Neural cell (in vitro differentiated cells): ENCODE measurements around the gene GLB1L. TPM values are rescaled to one million over a fixed set of nuclear protein-coding genes. Genes with fewer than 3 reads are reported as not detected.

Experiments
- H2AFZ ChIP-seq: fragments of 200-600, 300-800 bp; sonication (generic), shearing (Covaris generic); 2 replicates; pipeline ENCODE4 v1.6.0; 2014; ENCODE audit warnings: low read depth, mild to moderate bottlenecking, antibody characterized with exemption, low read length, moderate library complexity
- H3F3A ChIP-seq: fragments of 200-600 bp; shearing (Covaris generic); 2 replicates; pipeline ENCODE4 v1.6.1; 2016; ENCODE audit warnings: mild to moderate bottlenecking, moderate library complexity, mixed read lengths, antibody characterized with exemption, low read length; ENCODE audit not compliant: insufficient read depth, poor library complexity, severe bottlenecking
- H3K27ac ChIP-seq: fragments of 200-600, 300-800 bp; sonication (generic), shearing (Covaris generic); 2 replicates; pipeline ENCODE4 v1.5.1; 2014; ENCODE audit warnings: mild to moderate bottlenecking, low read length, moderate library complexity
- H3K27me3 ChIP-seq: fragments of 300-800, 200-600 bp; sonication (generic), shearing (Covaris generic); 2 replicates; pipeline ENCODE4 v1.6.0; 2014; ENCODE audit warnings: mild to moderate bottlenecking, low read depth, low read length, moderate library complexity; ENCODE audit not compliant: insufficient read depth
- H3K36me3 ChIP-seq: fragments of 300-800, 200-600 bp; sonication (generic), shearing (Covaris generic); 2 replicates; pipeline ENCODE4 v1.5.1; 2014; ENCODE audit warnings: mild to moderate bottlenecking, antibody characterized with exemption, low read length, moderate library complexity; ENCODE audit not compliant: insufficient read depth
- H3K4me2 ChIP-seq: fragments of 300-800, 200-600 bp; sonication (generic), shearing (Covaris generic); 2 replicates; pipeline ENCODE4 v1.6.0; 2014; ENCODE audit warnings: mild to moderate bottlenecking, low read length
- H3K4me3 ChIP-seq: fragments of 300-800, 200-600 bp; sonication (generic), shearing (Covaris generic); 2 replicates; pipeline ENCODE4 v1.5.1; 2014; ENCODE audit warnings: mild to moderate bottlenecking, low read length, moderate library complexity
- H3K79me2 ChIP-seq: fragments of 200-600 bp; shearing (Covaris generic); replicated peaks from 2 replicates; pipeline ENCODE4 v1.6.0; 2014; ENCODE audit warnings: mild to moderate bottlenecking, low read length, moderate library complexity; ENCODE audit not compliant: insufficient read depth
- H3K9ac ChIP-seq: fragments of 300-800, 200-600 bp; sonication (generic), shearing (Covaris generic); 2 replicates; pipeline ENCODE4 v1.6.1; 2016; ENCODE audit warnings: mild to moderate bottlenecking, low read length, mixed read lengths
- H3K9me2 ChIP-seq: fragments of 200-600 bp; shearing (Covaris generic); 2 replicates; pipeline ENCODE4 v1.6.1; 2016; ENCODE audit warnings: mild to moderate bottlenecking, low read length, mixed read lengths; ENCODE audit not compliant: insufficient read depth
- H3K9me3 ChIP-seq: fragments of 200-600, 300-800 bp; sonication (generic), shearing (Covaris generic); 2 replicates; pipeline ENCODE4 v1.6.1; 2016; ENCODE audit warnings: mild to moderate bottlenecking, mixed run types, low read length, moderate library complexity, mixed read lengths
- H4K20me1 ChIP-seq: fragments of 200-600 bp; shearing (Covaris generic); 2 replicates; pipeline ENCODE4 v1.6.1; 2016; ENCODE audit warnings: mild to moderate bottlenecking, mixed run types; ENCODE audit not compliant: insufficient read depth
- EP300 ChIP-seq: fragments of 450-650 bp; conservative IDR thresholded peaks from 2 replicates; pipeline ENCODE4 v1.6.1; 2014; ENCODE audit warnings: antibody characterized with exemption, mild to moderate bottlenecking, moderate library complexity; ENCODE audit not compliant: poor library complexity, severe bottlenecking
- EZH2 ChIP-seq: fragments of 200-600, 300-800 bp; shearing (Covaris generic), sonication (generic); IDR thresholded peaks from 2 replicates; pipeline ENCODE4 v1.6.1; 2014; ENCODE audit warnings: antibody characterized with exemption, low read length, borderline replicate concordance, mild to moderate bottlenecking; ENCODE audit not compliant: insufficient read depth, poor library complexity, severe bottlenecking
- MXI1 ChIP-seq: fragments of 450-650 bp; conservative IDR thresholded peaks from 2 replicates; pipeline ENCODE4 v1.6.1; 2014; ENCODE audit warnings: antibody characterized with exemption, mild to moderate bottlenecking; ENCODE audit not compliant: poor library complexity, severe bottlenecking
- POLR2AphosphoS5 ChIP-seq: IDR thresholded peaks from 2 replicates; pipeline ENCODE4 v1.6.1; 2012
- RAD21 ChIP-seq: fragments of 450-650 bp; conservative IDR thresholded peaks from 2 replicates; pipeline ENCODE4 v1.6.1; 2014; ENCODE audit warnings: antibody characterized with exemption, mild to moderate bottlenecking, moderate library complexity
- SMC3 ChIP-seq: fragments of 450-650 bp; conservative IDR thresholded peaks from 2 replicates; pipeline ENCODE4 v1.6.1; 2014; ENCODE audit warnings: antibody characterized with exemption, mild to moderate bottlenecking, moderate library complexity; ENCODE audit not compliant: poor library complexity
- TAF1 ChIP-seq: IDR thresholded peaks from 2 replicates; pipeline ENCODE4 v1.6.1; 2012; ENCODE audit warnings: low read depth
- polyA plus RNA-seq: library from polyadenylated mRNA; depleted of rRNA; stranded (reverse); fragments of >200 nt; gene quantifications from 2 replicates; pipeline ENCODE4 v1.2.3, GENCODE V29; 2014
- TF ChIP-seq, protein P1 (sequence below): IDR thresholded peaks from 2 replicates; pipeline ENCODE4 v1.6.1; 2012; ENCODE audit warnings: borderline replicate concordance
- TF ChIP-seq, protein P2 (sequence below): fragments of 450-650 bp; IDR thresholded peaks from 2 replicates; pipeline ENCODE4 v1.5.1; 2014; ENCODE audit warnings: antibody characterized with exemption, mild to moderate bottlenecking, moderate library complexity; ENCODE audit not compliant: poor library complexity, severe bottlenecking

The GLB1L gene
- polyA plus RNA-seq, 1 donor from 2014 or later = 12.9 TPM

DNA sequence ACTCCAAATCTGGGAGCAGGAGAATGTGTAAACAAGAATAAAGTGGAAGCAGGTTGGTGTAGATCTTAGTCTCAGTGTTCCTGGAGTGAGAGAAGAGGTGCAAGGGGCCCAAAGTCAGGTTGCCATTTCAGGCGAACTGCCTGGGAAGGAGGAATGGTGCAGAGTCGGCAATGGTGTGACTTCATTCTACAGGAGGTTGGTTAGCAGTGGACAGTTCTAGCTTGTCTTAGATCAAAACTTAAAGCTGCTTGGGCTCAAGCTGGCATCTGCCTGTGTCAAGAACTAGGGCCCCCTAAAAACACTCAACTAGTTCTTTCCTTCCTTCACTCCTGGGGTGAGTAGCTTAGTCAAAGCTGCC lies 3.6 kb upstream of the GLB1L start:
- Histone ChIP-seq H3K4me2 (no peak overlapping the region), H3K9me3 (no peaks in the 10 kb centered on the region), H3K9me2 (no peaks in the 10 kb centered on the region), H3K36me3 (peaks cover 8% of the 10 kb centered on the region), H3K27ac (no peak overlapping the region), H3K79me2 (peaks cover 12% of the 10 kb centered on the region), H3F3A (no peaks in the 10 kb centered on the region), H3K27me3 (peaks cover 25% of the 10 kb centered on the region), H3K4me3 (no peak overlapping the region), H4K20me1 (no peaks in the 10 kb centered on the region), H3K9ac (no peak overlapping the region), H2AFZ (no peak overlapping the region)
- TF ChIP-seq, protein P1, sequence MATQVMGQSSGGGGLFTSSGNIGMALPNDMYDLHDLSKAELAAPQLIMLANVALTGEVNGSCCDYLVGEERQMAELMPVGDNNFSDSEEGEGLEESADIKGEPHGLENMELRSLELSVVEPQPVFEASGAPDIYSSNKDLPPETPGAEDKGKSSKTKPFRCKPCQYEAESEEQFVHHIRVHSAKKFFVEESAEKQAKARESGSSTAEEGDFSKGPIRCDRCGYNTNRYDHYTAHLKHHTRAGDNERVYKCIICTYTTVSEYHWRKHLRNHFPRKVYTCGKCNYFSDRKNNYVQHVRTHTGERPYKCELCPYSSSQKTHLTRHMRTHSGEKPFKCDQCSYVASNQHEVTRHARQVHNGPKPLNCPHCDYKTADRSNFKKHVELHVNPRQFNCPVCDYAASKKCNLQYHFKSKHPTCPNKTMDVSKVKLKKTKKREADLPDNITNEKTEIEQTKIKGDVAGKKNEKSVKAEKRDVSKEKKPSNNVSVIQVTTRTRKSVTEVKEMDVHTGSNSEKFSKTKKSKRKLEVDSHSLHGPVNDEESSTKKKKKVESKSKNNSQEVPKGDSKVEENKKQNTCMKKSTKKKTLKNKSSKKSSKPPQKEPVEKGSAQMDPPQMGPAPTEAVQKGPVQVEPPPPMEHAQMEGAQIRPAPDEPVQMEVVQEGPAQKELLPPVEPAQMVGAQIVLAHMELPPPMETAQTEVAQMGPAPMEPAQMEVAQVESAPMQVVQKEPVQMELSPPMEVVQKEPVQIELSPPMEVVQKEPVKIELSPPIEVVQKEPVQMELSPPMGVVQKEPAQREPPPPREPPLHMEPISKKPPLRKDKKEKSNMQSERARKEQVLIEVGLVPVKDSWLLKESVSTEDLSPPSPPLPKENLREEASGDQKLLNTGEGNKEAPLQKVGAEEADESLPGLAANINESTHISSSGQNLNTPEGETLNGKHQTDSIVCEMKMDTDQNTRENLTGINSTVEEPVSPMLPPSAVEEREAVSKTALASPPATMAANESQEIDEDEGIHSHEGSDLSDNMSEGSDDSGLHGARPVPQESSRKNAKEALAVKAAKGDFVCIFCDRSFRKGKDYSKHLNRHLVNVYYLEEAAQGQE = no peak
- TF ChIP-seq, protein P2, sequence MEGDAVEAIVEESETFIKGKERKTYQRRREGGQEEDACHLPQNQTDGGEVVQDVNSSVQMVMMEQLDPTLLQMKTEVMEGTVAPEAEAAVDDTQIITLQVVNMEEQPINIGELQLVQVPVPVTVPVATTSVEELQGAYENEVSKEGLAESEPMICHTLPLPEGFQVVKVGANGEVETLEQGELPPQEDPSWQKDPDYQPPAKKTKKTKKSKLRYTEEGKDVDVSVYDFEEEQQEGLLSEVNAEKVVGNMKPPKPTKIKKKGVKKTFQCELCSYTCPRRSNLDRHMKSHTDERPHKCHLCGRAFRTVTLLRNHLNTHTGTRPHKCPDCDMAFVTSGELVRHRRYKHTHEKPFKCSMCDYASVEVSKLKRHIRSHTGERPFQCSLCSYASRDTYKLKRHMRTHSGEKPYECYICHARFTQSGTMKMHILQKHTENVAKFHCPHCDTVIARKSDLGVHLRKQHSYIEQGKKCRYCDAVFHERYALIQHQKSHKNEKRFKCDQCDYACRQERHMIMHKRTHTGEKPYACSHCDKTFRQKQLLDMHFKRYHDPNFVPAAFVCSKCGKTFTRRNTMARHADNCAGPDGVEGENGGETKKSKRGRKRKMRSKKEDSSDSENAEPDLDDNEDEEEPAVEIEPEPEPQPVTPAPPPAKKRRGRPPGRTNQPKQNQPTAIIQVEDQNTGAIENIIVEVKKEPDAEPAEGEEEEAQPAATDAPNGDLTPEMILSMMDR = no peak
- TF ChIP-seq RAD21 (no peak), SMC3 (no peak), POLR2AphosphoS5 (no peak), MXI1 (no peak), EZH2 (no peak), TAF1 (no peak), EP300 (no peak)

DNA sequence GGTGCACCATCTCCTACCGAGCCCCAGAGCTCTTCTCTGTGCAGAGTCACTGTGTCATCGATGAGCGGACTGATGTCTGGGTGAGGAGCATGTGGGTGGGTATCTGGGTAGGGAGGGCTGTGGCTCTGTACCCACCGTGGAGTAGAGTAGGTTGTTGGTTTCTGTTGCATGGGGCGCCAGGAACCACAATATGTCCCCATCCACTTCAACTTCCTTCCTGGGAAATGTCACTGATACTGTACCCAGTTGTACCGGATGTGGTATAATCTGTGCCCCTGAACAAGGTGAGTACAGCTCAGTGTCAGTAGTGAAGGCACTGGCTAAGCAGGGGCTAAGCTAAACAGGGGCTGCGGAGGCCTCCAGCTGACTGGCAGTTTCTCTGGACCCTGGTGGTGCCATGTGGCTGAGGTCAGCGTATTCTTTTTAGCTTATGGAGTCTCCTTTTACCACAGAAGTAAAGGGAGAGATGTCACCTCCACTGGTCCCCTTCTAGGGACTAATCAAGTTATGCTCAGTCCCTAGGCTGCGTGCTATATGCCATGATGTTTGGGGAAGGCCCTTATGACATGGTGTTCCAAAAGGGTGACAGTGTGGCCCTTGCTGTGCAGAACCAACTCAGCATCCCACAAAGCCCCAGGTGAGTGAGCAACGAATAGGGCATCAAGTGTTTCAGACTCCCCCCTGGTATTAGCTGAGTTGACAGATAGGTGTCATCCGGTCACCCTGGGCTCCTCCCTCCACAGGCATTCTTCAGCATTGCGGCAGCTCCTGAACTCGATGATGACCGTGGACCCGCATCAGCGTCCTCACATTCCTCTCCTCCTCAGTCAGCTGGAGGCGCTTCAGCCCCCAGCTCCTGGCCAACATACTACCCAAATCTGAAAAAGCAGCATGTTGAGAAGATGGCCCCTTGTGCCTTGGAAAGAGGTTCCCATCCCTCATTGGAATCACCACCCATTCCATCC lies 2.7 kb upstream of the GLB1L start:
- H3K36me3 ChIP-seq = peaks cover 8% of the 10 kb centered on the region
- no peak overlapping the region for H3K27ac ChIP-seq
- H3K4me2 ChIP-seq = no peak overlapping the region
- no peak overlapping the region for H2AFZ ChIP-seq
- H4K20me1 ChIP-seq = no peaks in the 10 kb centered on the region
- TF ChIP-seq, protein P2 = no peak
- TF ChIP-seq SMC3 = no peak
- TF ChIP-seq RAD21 = no peak
- TF ChIP-seq MXI1 = no peak
- TF ChIP-seq EP300 = no peak
- TF ChIP-seq, protein P1 = no peak
- TF ChIP-seq TAF1 = no peak
- no peak for TF ChIP-seq EZH2
- TF ChIP-seq POLR2AphosphoS5 = no peak
- H3K9ac ChIP-seq = no peak overlapping the region
- H3F3A ChIP-seq = no peaks in the 10 kb centered on the region
- H3K9me2 ChIP-seq = no peaks in the 10 kb centered on the region
- H3K4me3 ChIP-seq = no peak overlapping the region
- H3K9me3 ChIP-seq = no peaks in the 10 kb centered on the region
- peaks cover 17% of the 10 kb centered on the region for H3K27me3 ChIP-seq
- H3K79me2 ChIP-seq = peaks cover 12% of the 10 kb centered on the region
